GM12801 (cell line): ENCODE measurements around the gene GATB.

Experiments used
- TF ChIP-seq, protein P1 (sequence below): IDR thresholded peaks from one replicate; pipeline ENCODE4 v1.5.1; 2011; ENCODE audit warnings: control low read depth; ENCODE audit not compliant: insufficient read length; ENCODE audit errors: extremely low read depth

The GATB gene, protein sequence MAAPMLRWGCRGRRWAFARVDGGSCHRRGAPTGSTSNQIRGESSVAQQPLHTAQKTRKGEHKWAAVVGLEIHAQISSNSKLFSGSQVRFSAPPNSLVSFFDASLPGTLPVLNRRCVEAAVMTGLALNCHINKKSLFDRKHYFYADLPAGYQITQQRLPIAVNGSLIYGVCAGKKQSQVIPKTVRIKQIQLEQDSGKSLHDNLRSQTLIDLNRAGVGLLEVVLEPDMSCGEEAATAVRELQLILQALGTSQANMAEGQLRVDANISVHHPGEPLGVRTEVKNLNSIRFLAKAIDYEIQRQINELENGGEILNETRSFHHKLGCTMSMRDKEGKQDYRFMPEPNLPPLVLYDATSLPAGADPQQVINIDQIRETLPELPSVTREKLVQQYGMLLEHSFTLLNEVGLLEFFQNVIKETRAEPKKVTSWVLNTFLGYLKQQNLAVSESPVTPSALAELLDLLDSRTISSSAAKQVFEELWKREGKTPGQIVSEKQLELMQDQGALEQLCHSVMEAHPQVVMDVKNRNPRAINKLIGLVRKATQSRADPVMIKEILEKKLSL

DNA sequence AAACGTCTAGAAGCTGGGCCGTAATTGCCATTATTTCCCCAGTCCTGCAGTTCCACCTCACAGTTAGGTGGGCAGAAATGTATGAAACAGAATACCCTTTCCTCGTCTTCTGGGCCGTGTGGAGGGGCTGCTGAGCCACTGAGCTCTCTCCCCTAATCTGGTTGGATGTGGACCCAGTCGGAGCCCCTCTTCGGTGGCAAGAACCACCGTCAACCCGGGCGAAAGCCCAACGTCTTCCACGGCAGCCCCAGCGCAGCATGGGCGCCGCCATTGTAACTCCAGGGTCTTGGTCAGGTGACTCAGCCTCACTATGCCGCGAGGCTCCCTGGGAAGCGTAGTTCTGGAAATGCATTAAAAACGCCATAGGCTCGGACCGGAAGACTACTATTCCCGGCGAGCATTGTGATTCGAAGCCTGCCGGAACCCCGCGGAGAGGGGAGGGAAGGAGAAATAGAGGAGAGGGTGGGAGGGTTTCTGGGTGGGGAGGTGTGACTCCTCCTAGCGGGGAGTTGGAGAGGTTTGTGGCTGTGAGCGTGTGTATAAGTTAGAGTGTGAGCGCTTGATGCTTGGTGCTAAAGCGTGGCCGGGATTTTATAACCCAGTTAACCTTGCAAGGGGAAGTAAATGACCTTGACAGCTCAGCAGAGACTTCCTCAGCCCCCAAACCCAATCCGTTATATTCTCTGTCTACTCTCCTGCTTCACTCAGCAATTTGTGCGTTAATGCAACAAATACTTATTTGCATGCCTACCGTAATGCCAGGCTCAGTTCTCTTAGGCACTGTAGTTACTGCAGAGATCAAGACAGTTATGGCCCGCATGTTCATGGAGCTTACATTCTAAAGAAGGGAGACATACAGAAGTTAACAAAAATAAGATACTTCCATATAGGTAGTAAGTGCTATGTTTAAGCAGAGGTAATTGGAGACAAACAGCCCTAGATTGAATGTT lies at the start of gene GATB:
GATB (minus strand) TSS at position 296 of the 950 bp plus-strand sequence; CDS start at position 271, 25 bp downstream.
- TF ChIP-seq, protein P1, sequence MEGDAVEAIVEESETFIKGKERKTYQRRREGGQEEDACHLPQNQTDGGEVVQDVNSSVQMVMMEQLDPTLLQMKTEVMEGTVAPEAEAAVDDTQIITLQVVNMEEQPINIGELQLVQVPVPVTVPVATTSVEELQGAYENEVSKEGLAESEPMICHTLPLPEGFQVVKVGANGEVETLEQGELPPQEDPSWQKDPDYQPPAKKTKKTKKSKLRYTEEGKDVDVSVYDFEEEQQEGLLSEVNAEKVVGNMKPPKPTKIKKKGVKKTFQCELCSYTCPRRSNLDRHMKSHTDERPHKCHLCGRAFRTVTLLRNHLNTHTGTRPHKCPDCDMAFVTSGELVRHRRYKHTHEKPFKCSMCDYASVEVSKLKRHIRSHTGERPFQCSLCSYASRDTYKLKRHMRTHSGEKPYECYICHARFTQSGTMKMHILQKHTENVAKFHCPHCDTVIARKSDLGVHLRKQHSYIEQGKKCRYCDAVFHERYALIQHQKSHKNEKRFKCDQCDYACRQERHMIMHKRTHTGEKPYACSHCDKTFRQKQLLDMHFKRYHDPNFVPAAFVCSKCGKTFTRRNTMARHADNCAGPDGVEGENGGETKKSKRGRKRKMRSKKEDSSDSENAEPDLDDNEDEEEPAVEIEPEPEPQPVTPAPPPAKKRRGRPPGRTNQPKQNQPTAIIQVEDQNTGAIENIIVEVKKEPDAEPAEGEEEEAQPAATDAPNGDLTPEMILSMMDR, result no peak

DNA sequence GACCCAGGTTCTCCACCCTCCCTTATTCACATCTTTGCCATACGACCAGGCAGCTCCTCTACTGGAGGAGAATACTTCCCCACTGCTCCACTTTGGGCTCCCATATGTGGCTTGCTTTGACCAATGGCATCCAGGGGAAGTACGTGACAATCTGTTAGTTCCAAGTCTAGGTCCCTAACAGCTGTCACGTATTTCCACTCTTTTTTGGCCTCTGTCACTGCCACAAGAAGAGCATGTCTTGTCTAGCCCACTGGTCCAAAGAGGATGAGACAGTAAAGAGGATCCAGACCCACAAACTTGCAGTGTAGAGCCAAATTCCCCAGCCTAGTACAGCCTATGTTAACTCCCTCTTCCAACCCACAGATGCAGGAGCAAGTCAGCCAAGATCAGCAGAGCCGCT lies 49.7 kb upstream of the GATB start:
- TF ChIP-seq, protein P1, result no peak

DNA sequence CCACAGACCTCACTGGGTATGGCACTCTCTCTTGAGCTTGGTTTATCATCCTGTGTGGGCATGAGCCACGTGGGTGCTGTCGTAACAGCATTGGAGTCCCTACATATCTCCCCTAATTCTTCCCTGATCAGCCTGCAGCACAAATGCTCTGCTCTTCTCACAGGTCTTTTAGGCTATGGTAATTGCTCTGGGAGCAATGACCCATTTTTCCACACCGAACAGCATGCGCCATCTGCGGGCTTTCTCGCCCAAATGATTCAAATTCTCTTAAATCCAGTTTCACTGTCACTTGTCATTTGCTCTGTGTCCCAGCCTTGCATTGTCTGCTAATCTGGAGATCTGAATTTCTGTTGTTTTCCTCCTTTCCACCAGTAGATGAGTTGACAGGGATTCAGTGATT lies 48.9 kb upstream of the GATB start:
- TF ChIP-seq, protein P1, result no peak

DNA sequence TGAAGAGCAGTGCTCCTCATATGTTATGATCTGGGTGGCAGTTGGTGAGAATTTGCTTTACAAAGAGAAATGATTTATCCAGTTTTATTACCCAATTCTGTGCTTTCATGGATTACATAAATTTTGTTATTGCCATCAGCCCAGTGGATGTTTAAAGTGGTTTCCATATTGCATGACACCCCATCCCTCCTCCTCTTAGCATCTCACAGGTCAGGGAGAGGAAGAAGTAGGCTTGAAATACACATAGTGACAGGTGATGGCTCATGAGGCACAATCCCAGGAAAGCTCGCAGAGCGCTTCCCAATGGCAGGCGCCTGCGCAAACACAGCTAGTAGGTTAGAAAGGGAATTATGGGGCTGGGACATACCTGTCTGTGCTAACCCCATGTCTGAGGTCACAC lies 47.7 kb upstream of the GATB start:
- TF ChIP-seq, protein P1, result no peak

DNA sequence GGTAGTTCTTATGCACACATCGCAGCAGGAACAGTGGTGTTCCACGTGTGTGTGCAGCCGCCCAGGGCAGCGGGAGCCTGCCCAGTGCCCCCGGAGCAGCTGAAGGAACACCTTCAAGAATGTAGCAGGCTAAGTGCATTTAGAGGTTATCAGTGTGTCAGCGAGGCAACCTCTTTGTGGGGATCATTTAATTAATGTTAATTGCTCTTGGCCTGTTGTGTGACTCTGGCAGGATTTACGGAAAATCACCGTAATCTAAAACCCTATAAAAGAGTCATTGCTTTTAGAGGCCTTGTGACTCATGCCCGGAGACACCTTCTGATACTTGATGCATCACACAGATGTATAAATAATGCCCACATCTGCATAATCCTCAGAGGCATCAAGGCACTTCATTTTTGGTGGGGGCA lies 47.3 kb upstream of the GATB start:
- TF ChIP-seq, protein P1, result no peak

DNA sequence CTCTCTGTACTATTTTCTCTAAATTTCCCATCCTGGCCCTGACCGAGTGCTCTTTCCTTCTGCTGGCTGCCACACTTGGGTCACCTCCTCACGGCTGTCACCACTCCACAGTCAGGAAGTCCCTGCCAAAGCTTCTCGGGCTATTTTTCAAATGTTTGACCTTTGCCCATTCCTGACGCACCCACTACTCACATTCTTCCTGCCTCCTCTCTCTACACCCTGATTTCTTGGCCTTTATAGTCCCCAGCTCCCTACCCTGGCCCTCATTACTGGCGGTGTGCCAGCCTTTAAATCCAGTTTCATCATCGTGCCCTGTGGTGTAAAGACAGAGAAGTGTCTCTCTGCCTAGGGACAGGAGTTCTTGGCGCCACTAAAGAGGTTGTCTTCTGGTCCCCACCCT lies 46.4 kb upstream of the GATB start:
- TF ChIP-seq, protein P1, result no peak

DNA sequence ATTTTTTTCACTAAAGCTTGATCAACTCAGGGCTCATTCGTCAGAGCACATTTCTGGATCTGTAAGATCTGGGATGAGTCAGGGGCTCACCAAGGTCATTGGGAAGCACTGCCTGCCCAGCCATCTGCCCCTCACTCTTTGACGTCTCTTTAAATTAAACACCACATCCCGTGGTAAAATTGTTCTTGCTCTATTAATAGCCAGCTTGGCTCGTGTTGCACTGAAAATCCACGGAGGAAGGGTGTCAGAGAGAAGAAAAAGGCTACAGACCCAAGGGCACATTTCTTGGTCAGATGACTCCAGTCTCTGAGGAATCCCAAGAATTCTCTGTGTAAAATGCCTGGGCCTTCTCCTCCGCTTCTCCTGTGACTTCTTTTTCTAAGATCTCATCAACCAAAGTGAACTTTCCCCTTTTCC lies 45.7 kb upstream of the GATB start:
- TF ChIP-seq, protein P1, result no peak
